NCI-H128 (cell line): ENCODE results near the gene SBF2.

ENCODE experiments used
- DNase-seq: peaks from one replicate; lab custom pipeline; 2025; ENCODE audit not compliant: unreplicated experiment; lab: John Stamatoyannopoulos, UW

SBF2 gene

GRCh38 chr11:9858822-9859221 is 435.2 kb downstream of the SBF2 start:
- no peak for DNase-seq

- DNase-seq: no peak
These were observed 435.8 kb downstream of the SBF2 start for GRCh38 chr11:9858218-9858617.

- DNase-seq: no peak
These were observed 438.3 kb downstream of the SBF2 start for GRCh38 chr11:9855579-9856287.

GRCh38 chr11:9853929-9854552 is 440.0 kb downstream of the SBF2 start:
- DNase-seq: no peak

- no peak for DNase-seq
These were observed 441.6 kb downstream of the SBF2 start for GRCh38 chr11:9852465-9852864.

- DNase-seq: no peak
These were observed 442.7 kb downstream of the SBF2 start for GRCh38 chr11:9851366-9851765.

- no peak for DNase-seq
These were observed 443.7 kb downstream of the SBF2 start for GRCh38 chr11:9850224-9850895.

- no peak for DNase-seq
These were observed 444.6 kb downstream of the SBF2 start for GRCh38 chr11:9849389-9849788.

- DNase-seq: no peak
These were observed 446.4 kb downstream of the SBF2 start for GRCh38 chr11:9847636-9848035.

GRCh38 chr11:9842923-9843322 is 451.1 kb downstream of the SBF2 start:
- DNase-seq: no peak

- no peak for DNase-seq
These were observed 453.5 kb downstream of the SBF2 start for GRCh38 chr11:9840460-9841004.

GRCh38 chr11:9839550-9839949 is 454.5 kb downstream of the SBF2 start:
- DNase-seq: no peak

- no peak for DNase-seq
These were observed 455.1 kb downstream of the SBF2 start for GRCh38 chr11:9838961-9839360.

GRCh38 chr11:9838229-9838628 is 455.8 kb downstream of the SBF2 start:
- no peak for DNase-seq

GRCh38 chr11:9834291-9834690 is 459.7 kb downstream of the SBF2 start:
- DNase-seq: no peak

GRCh38 chr11:9831122-9831521 is 462.9 kb downstream of the SBF2 start:
- no peak for DNase-seq

GRCh38 chr11:9827708-9828107 is 466.3 kb downstream of the SBF2 start:
- DNase-seq: no peak

- no peak for DNase-seq
These were observed 467.6 kb downstream of the SBF2 start for GRCh38 chr11:9826390-9826789.

- no peak for DNase-seq
These were observed 468.1 kb downstream of the SBF2 start for GRCh38 chr11:9825895-9826294.

- DNase-seq: no peak
These were observed 468.7 kb downstream of the SBF2 start for GRCh38 chr11:9825315-9825714.

- no peak for DNase-seq
These were observed 470.1 kb downstream of the SBF2 start for GRCh38 chr11:9823887-9824385.

- no peak for DNase-seq
These were observed 470.6 kb downstream of the SBF2 start for GRCh38 chr11:9823439-9823838.
